Keratinocyte (primary cell): ENCODE results near the gene SH2D3C. TPM values are rescaled to one million over a fixed set of nuclear protein-coding genes. Genes with fewer than 3 reads are reported as not detected.

Experiments used
- DNase-seq: peaks from one replicate; pipeline ENCODE4 v3.0.0-alpha.2; 2011; ENCODE audit warnings: low read depth, missing footprints, low spot score
- FAIRE-seq: peaks from 2 replicates; lab custom pipeline; 2011; peaks lifted over from hg19 to GRCh38; lab: Jason Lieb, UNC
- H2AFZ ChIP-seq: 2 replicates; pipeline ENCODE4 v1.6.0; 2012; ENCODE audit warnings: low read length, control low read depth, inconsistent platforms; ENCODE audit not compliant: control insufficient read depth
- H3K27ac ChIP-seq: 2 replicates; pipeline ENCODE4 v1.5.1; 2011; ENCODE audit warnings: low read length; ENCODE audit not compliant: control insufficient read depth, insufficient read depth
- H3K27me3 ChIP-seq: 3 replicates; pipeline ENCODE4 v1.6.0; 2011; ENCODE audit warnings: low read length; ENCODE audit not compliant: control insufficient read depth, insufficient read depth; ENCODE audit errors: extremely low read depth
- H3K36me3 ChIP-seq, 2 experiments: 2 replicates in 1 of 2; 3 replicates in 1 of 2; pipeline ENCODE4 v1.5.1; 2011; ENCODE audit warnings: low read length in 2 of 2, mild to moderate bottlenecking in 1 of 2; ENCODE audit not compliant: control insufficient read depth in 2 of 2, insufficient read depth in 2 of 2; ENCODE audit errors: extremely low read depth in 1 of 2
- H3K4me1 ChIP-seq: 3 replicates; pipeline ENCODE4 v1.5.1; 2011; ENCODE audit warnings: low read length; ENCODE audit not compliant: control insufficient read depth, insufficient read depth; ENCODE audit errors: extremely low read depth
- H3K4me2 ChIP-seq: 3 replicates; pipeline ENCODE4 v1.6.0; 2011; ENCODE audit warnings: low read depth, low read length; ENCODE audit not compliant: control insufficient read depth, insufficient read depth; ENCODE audit errors: extremely low read depth
- H3K4me3 ChIP-seq, 3 experiments: fragments of 200-600 bp in 1 of 3; sonication (generic) in 1 of 3; 2 replicates in 2 of 3; 3 replicates in 1 of 3; pipeline ENCODE4 v1.5.1; 2011 to 2016; ENCODE audit warnings: low read length in 3 of 3, mild to moderate bottlenecking in 3 of 3, control low read depth in 2 of 3, inconsistent platforms in 1 of 3, low read depth in 1 of 3, mixed read lengths in 1 of 3, mixed run types in 1 of 3, moderate library complexity in 1 of 3; ENCODE audit not compliant: control insufficient read depth in 2 of 3, insufficient read depth in 2 of 3; ENCODE audit errors: extremely low read depth in 1 of 3
- H3K79me2 ChIP-seq: 2 replicates; pipeline ENCODE4 v1.6.0; 2012; ENCODE audit warnings: low read length; ENCODE audit not compliant: control insufficient read depth, insufficient read depth
- H3K9ac ChIP-seq: 3 replicates; pipeline ENCODE4 v1.6.0; 2011; ENCODE audit warnings: low read length; ENCODE audit not compliant: control insufficient read depth, insufficient read depth; ENCODE audit errors: extremely low read depth
- H3K9me1 ChIP-seq: 3 replicates; pipeline ENCODE4 v1.6.0; 2011; ENCODE audit warnings: low read length; ENCODE audit not compliant: control insufficient read depth, insufficient read depth; ENCODE audit errors: extremely low read depth
- H3K9me3 ChIP-seq: 2 replicates; pipeline ENCODE4 v1.5.1; 2012; ENCODE audit warnings: low read depth, low read length; ENCODE audit not compliant: control insufficient read depth
- H4K20me1 ChIP-seq: 3 replicates; pipeline ENCODE4 v1.6.0; 2011; ENCODE audit warnings: low read length; ENCODE audit not compliant: control insufficient read depth, insufficient read depth; ENCODE audit errors: extremely low read depth
- EZH2 ChIP-seq: IDR thresholded peaks from one replicate; pipeline ENCODE4 v1.6.1; 2012; ENCODE audit warnings: inconsistent platforms, mild to moderate bottlenecking, low read length, moderate library complexity
- dilution Hi-C: fragments of 300-500 bp; cut with MboI; formaldehyde crosslinking; loops from one replicate; pipeline ENCODE4 v1.7.0; 2020; ENCODE audit warnings: low sequenced_read_pairs; ENCODE audit not compliant: extremely low pct_ligation_motif_present
- polyA plus RNA-seq, 5 experiments: library from polyadenylated mRNA; depleted of rRNA in 3 of 5; stranded (reverse) in 3 of 5; stranded (forward) in 1 of 5; unstranded in 1 of 5; fragments of >200 nt; gene quantifications; 1 replicate in 1 of 5; 2 replicates in 3 of 5; 3 replicates in 1 of 5; pipeline versions ENCODE4 v1.2.1 to v1.2.3, GENCODE V29; 2011 to 2012; ENCODE audit warnings: missing spikeins in 2 of 5, low read depth in 1 of 5, low replicate concordance in 1 of 5
- TF ChIP-seq, protein P1 (sequence below), 3 experiments: IDR thresholded peaks in 1 of 3; conservative IDR thresholded peaks in 1 of 3; optimal IDR thresholded peaks in 1 of 3; 2 replicates in 2 of 3; 3 replicates in 1 of 3; pipeline versions ENCODE3 to v1.5.1; 2011; ENCODE audit warnings: low read length in 3 of 3, mild to moderate bottlenecking in 3 of 3, moderate library complexity in 2 of 3, control low read depth in 1 of 3, inconsistent platforms in 1 of 3; ENCODE audit not compliant: insufficient read depth in 2 of 3; ENCODE audit errors: extremely low read depth in 1 of 3

The SH2D3C gene
- polyA plus RNA-seq, 1 donor (not counting 4 experiments of a cell fraction or from before 2014, with no cell fraction given): 0.12 TPM

DNA sequence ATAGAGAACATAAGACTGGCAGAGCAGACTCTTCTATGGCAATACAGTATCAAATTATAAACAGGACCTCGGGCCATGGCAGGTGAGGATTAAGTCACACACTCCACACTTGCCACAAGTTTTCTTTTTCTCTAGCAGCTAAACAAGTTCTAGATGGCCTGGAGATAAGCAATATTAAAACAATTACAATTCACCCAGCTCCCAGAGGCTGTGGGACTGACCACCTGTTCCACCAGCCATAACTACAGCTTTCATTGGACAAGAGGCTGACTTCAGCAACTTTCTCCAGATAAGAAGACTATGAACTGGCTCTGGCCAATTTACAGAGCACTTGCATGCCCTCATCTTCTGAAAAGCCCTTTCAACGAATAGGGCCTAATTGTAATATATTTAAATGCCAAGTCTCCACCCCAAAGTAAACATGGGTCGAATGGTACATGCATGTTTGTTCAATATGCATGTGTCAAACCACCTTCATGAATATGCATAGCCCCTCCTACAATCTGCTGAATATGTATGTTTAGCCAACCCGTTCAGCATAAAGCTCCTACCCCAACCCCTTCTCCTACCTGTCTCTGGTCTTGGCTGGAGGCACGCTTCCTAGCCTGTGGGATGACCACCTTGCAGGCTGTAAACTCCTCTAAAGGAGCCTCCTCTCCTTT is 77.7 kb downstream of the SH2D3C start:
- TF ChIP-seq EZH2: no peak
- TF ChIP-seq, protein P1, sequence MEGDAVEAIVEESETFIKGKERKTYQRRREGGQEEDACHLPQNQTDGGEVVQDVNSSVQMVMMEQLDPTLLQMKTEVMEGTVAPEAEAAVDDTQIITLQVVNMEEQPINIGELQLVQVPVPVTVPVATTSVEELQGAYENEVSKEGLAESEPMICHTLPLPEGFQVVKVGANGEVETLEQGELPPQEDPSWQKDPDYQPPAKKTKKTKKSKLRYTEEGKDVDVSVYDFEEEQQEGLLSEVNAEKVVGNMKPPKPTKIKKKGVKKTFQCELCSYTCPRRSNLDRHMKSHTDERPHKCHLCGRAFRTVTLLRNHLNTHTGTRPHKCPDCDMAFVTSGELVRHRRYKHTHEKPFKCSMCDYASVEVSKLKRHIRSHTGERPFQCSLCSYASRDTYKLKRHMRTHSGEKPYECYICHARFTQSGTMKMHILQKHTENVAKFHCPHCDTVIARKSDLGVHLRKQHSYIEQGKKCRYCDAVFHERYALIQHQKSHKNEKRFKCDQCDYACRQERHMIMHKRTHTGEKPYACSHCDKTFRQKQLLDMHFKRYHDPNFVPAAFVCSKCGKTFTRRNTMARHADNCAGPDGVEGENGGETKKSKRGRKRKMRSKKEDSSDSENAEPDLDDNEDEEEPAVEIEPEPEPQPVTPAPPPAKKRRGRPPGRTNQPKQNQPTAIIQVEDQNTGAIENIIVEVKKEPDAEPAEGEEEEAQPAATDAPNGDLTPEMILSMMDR (optimal IDR thresholded peaks at IDR 0.05 in 1 of 3, IDR thresholded peaks at IDR 0.05 in 1 of 3, conservative IDR thresholded peaks at IDR 0.05 in 1 of 3; ENCODE audit: extremely low read depth in 1 of 3, insufficient read depth in 2 of 3, low read length in 3 of 3): no peak

DNA sequence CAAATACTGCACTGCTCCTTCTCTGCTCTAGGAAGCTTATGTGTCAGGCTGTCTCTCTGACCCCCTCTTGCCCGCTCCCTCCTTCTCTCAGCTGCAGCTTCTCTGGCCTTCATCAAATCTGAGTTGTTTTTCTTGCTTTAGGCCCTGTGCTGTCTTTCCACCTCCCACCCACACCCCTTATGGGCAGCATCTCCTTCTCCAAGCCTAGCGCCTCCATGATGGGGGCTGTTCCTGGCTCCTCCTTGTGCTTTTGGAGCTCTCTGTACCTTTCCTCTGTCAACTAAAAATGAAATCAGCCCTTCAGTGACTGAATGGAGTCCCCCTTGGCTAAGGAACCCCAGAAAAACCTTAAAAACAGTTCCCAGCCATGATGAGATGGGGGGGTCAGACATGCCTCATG is 78.3 kb downstream of the SH2D3C start:
- TF ChIP-seq, protein P1 (optimal IDR thresholded peaks at IDR 0.05 in 1 of 3, IDR thresholded peaks at IDR 0.05 in 1 of 3, conservative IDR thresholded peaks at IDR 0.05 in 1 of 3; ENCODE audit: extremely low read depth in 1 of 3, insufficient read depth in 2 of 3, low read length in 3 of 3): no peak
- TF ChIP-seq EZH2: no peak
- no peak overlapping the region for H3K4me2 ChIP-seq
- no peak overlapping the region for H3K9ac ChIP-seq
- no peaks in the 10 kb centered on the region for H3K79me2 ChIP-seq
- H3K9me1 ChIP-seq: no peaks in the 10 kb centered on the region
- peaks cover 4% of the 10 kb centered on the region for H3K4me1 ChIP-seq
- FAIRE-seq: no peak
- H4K20me1 ChIP-seq: no peaks in the 10 kb centered on the region
- H2AFZ ChIP-seq: no peak overlapping the region
- no peaks in the 10 kb centered on the region for H3K36me3 ChIP-seq
- no peak for DNase-seq
- H3K9me3 ChIP-seq: no peaks in the 10 kb centered on the region
- H3K27me3 ChIP-seq: no peaks in the 10 kb centered on the region
- dilution Hi-C loops: no loop called here
- H3K4me3 ChIP-seq: no peak overlapping the region
- H3K27ac ChIP-seq: no peak overlapping the region

More for the DNA sequence above, 77.7 kb downstream of the SH2D3C start:
- Histone ChIP-seq H3K79me2 (no peaks in the 10 kb centered on the region), H3K4me1 (peaks cover 4% of the 10 kb centered on the region), H3K4me3 (no peak overlapping the region), H2AFZ (no peak overlapping the region), H3K4me2 (no peak overlapping the region), H3K27me3 (no peaks in the 10 kb centered on the region), H3K9ac (no peak overlapping the region), H4K20me1 (no peaks in the 10 kb centered on the region), H3K27ac (no peak overlapping the region), H3K36me3 (no peaks in the 10 kb centered on the region), H3K9me1 (no peaks in the 10 kb centered on the region), H3K9me3 (no peaks in the 10 kb centered on the region)
- DNase-seq: no peak
- dilution Hi-C loops: no loop called here
- no peak for FAIRE-seq
